ENCODE results near the gene OTOS.

OTOS gene

GRCh38 chr2:240136013-240136670 lies 4.3 kb downstream of the OTOS start, which contains the start of gene COPS9:
TSS of gene COPS9 (minus strand) at chr2:240136305. CDS start at chr2:240136284, 21 bp downstream.
- peak; percentile 79 for DNase-seq (ENCODE audit: low spot score)

GRCh38 chr2:240135706-240136012 lies 4.8 kb downstream of the OTOS start:
- DNase-seq (ENCODE audit: low spot score), result no peak

GRCh38 chr2:240134956-240135520 lies 5.4 kb downstream of the OTOS start:
- no peak for DNase-seq (ENCODE audit: low spot score)

- DNase-seq (ENCODE audit: low spot score), result no peak
Measured at GRCh38 chr2:240134466-240134865, 6.0 kb downstream of the OTOS start.

- no peak for DNase-seq (ENCODE audit: low spot score)
Measured at GRCh38 chr2:240133401-240133800, 7.1 kb downstream of the OTOS start.

- DNase-seq (ENCODE audit: low spot score), result no peak
Measured at GRCh38 chr2:240132651-240132980, 7.8 kb downstream of the OTOS start.

GRCh38 chr2:240131941-240132650 lies 8.4 kb downstream of the OTOS start:
- DNase-seq (ENCODE audit: low spot score), result no peak

- DNase-seq (ENCODE audit: low spot score), result no peak
Measured at GRCh38 chr2:240131296-240131695, 9.2 kb downstream of the OTOS start.

GRCh38 chr2:240130393-240131195 lies 9.9 kb downstream of the OTOS start:
- DNase-seq (ENCODE audit: low spot score), result no peak

GRCh38 chr2:240129731-240130392 lies 10.6 kb downstream of the OTOS start:
- no peak for DNase-seq (ENCODE audit: low spot score)

- DNase-seq (ENCODE audit: low spot score), result no peak
Measured at GRCh38 chr2:240129311-240129710, 11.1 kb downstream of the OTOS start.

- no peak for DNase-seq (ENCODE audit: low spot score)
Measured at GRCh38 chr2:240128608-240129145, 11.8 kb downstream of the OTOS start.

- no peak for DNase-seq (ENCODE audit: low spot score)
Measured at GRCh38 chr2:240127911-240128607, 12.4 kb downstream of the OTOS start.

GRCh38 chr2:240127191-240127750 lies 13.2 kb downstream of the OTOS start:
- DNase-seq (ENCODE audit: low spot score), result no peak

GRCh38 chr2:240126731-240127130 lies 13.7 kb downstream of the OTOS start:
- no peak for DNase-seq (ENCODE audit: low spot score)

GRCh38 chr2:240125742-240126141 lies 14.7 kb downstream of the OTOS start:
- DNase-seq (ENCODE audit: low spot score), result no peak

- no peak for DNase-seq (ENCODE audit: low spot score)
Measured at GRCh38 chr2:240124651-240125030, 15.8 kb downstream of the OTOS start.

- DNase-seq (ENCODE audit: low spot score), result no peak
Measured at GRCh38 chr2:240123821-240124650, 16.4 kb downstream of the OTOS start.

- no peak for DNase-seq (ENCODE audit: low spot score)
Measured at GRCh38 chr2:240121675-240122074, 18.8 kb downstream of the OTOS start.

GRCh38 chr2:240121190-240121589 lies 19.3 kb downstream of the OTOS start:
- no peak for DNase-seq (ENCODE audit: low spot score)
